BJ (cell line): ENCODE data around the gene CDX4. TPM values are rescaled to one million over a fixed set of nuclear protein-coding genes. Genes with fewer than 3 reads are reported as not detected.
"Not testable (repeated sequence)": the region's sequence is repeated elsewhere in the genome, so short reads cannot be mapped to it uniquely, and the experiment has no call there.

Experiments
- CTCF ChIA-PET: fragments of 350-600 bp; formaldehyde crosslinking; extraction: SDS; loops from one replicate; lab custom pipeline; 2021; ENCODE audit warnings: antibody characterized with exemption, inconsistent platforms; lab: Yijun Ruan, JAX
- POLR2A ChIA-PET: fragments of 300-600 bp; sonication (Branson Sonifier 250); formaldehyde crosslinking; extraction: SDS; loops from one replicate; lab custom pipeline; 2021; ENCODE audit warnings: antibody characterized with exemption; lab: Charles Lee
- DNase-seq: peaks from one replicate; pipeline ENCODE4 v3.0.0-alpha.2; 2011; ENCODE audit warnings: low read depth
- H3K27me3 ChIP-seq: 2 replicates; pipeline ENCODE4 v1.6.0; 2011; ENCODE audit warnings: low read length; ENCODE audit not compliant: control insufficient read depth, insufficient read depth
- H3K36me3 ChIP-seq: 2 replicates; pipeline ENCODE4 v1.5.1; 2011; ENCODE audit warnings: low read length; ENCODE audit not compliant: control insufficient read depth, insufficient read depth
- H3K4me3 ChIP-seq: 2 replicates; pipeline ENCODE4 v1.5.1; 2011; ENCODE audit warnings: low read depth, mild to moderate bottlenecking, control low read depth, low read length
- polyA plus RNA-seq: library from polyadenylated mRNA; depleted of rRNA; stranded (reverse); fragments of >200 nt; gene quantifications from 2 replicates; pipeline ENCODE4 v1.2.3, GENCODE V29; 2011; rRNA removed
- small RNA-seq: library from RNA; depleted of rRNA; stranded (forward); fragments of <200 nt; gene quantifications from one replicate; pipeline ENCODE3, GENCODE V24; 2012; ENCODE audit warnings: low replicate concordance, low read depth; ENCODE audit not compliant: insufficient read length
- TF ChIP-seq, protein P1 (sequence below): IDR thresholded peaks from 2 replicates; pipeline ENCODE4 v1.5.1; 2011; ENCODE audit warnings: low read depth, mild to moderate bottlenecking, control low read depth, inconsistent platforms, low read length, moderate library complexity; ENCODE audit not compliant: insufficient read depth

The CDX4 gene
- polyA plus RNA-seq, 1 experiment: not detected

DNA sequence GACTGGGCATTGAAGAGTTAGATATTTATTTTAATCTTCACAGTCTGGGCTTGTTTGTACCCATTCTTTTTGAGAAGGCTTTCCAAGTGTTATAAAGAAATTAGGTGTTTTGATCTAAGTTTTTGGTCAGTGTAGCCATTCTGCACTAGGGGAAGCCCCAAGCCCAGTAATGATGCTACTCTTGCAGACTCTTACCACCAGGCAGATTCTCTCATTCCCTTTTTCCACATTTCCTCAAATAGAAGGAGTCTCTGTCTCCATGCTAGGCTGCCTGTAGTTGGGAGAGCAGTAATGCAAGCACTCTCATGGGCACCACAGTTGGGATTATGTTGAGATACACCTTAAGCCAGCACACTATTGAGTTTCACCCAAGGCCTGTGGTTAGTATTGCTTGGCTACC is 21.5 kb downstream of the CDX4 start:
- TF ChIP-seq, protein P1, sequence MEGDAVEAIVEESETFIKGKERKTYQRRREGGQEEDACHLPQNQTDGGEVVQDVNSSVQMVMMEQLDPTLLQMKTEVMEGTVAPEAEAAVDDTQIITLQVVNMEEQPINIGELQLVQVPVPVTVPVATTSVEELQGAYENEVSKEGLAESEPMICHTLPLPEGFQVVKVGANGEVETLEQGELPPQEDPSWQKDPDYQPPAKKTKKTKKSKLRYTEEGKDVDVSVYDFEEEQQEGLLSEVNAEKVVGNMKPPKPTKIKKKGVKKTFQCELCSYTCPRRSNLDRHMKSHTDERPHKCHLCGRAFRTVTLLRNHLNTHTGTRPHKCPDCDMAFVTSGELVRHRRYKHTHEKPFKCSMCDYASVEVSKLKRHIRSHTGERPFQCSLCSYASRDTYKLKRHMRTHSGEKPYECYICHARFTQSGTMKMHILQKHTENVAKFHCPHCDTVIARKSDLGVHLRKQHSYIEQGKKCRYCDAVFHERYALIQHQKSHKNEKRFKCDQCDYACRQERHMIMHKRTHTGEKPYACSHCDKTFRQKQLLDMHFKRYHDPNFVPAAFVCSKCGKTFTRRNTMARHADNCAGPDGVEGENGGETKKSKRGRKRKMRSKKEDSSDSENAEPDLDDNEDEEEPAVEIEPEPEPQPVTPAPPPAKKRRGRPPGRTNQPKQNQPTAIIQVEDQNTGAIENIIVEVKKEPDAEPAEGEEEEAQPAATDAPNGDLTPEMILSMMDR: no peak
- Histone ChIP-seq H3K27me3 (no peaks in the 10 kb centered on the region), H3K4me3 (no peak overlapping the region), H3K36me3 (no peaks in the 10 kb centered on the region)
- ChIA-PET CTCF (no interaction called here), POLR2A (no interaction called here)
- DNase-seq: no peak

DNA sequence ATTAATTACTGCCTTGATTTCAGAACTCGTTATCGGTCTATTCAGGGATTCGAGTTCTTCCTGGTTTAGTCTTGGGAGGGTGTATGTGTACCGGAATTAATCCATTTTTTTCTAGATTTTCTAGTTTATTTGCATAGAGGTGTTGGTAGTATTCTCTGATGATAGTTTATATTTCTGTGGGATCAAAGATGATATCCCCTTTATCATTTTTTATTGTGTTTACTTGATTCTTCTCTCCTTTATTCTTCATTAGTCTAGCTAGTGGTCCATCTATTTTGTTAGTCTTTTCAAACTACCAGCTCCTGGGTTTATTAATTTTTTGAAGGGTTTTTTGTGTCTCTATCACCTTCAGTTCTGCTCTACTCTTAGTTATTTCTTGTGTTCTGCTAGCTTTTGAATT is 32.1 kb downstream of the CDX4 start:
- CTCF ChIA-PET: no interaction called here
- POLR2A ChIA-PET: no interaction called here
- H3K4me3 ChIP-seq: no peak overlapping the region
- H3K36me3 ChIP-seq: no peaks in the 10 kb centered on the region
- TF ChIP-seq, protein P1: no peak
- no peak for DNase-seq
- H3K27me3 ChIP-seq: no peaks in the 10 kb centered on the region

DNA sequence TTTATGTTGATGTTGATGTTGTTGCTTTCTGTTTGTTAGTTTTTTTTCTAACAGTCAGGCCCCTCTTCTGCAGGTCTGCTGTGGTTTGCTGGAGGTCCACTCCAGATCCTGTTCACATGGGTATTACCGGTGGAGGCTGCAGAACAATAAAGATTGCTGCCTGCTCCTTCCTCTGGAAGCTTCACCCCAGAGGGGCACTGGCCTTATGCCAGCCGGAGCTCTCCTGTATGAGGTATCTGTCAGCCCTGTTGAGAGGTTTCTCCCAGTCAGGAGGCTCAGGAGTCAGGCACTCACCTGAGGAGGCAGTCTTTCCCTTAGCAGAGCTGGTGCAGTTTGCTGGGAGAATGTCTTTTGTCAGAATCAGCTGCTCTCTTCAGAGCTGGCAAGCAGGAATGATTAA is 34.7 kb downstream of the CDX4 start:
- H3K36me3 ChIP-seq: no peaks in the 10 kb centered on the region
- DNase-seq: no peak
- H3K27me3 ChIP-seq: no peaks in the 10 kb centered on the region
- ChIA-PET POLR2A (no interaction called here), CTCF (no interaction called here)
- TF ChIP-seq, protein P1: no peak
- H3K4me3 ChIP-seq: no peak overlapping the region

DNA sequence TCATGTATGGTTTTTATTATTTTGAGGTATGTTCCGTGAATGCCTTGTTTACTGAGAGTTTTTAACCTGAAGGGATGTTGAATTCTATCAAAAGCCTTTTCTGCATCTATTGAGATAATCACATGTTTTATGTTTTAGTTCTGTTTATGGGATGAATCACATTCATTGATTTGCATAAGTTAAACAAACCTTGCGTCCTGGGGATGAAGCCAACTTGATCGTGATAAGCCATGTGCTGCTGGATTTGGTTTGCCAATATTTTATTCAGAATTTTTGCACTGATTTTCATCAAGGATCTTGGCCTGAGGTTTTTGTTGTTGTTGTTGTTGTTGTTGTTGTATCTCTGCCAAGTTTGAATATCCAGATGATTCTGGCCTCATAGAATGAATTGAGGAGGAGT is 43.8 kb downstream of the CDX4 start:
- TF ChIP-seq, protein P1: no peak
- ChIA-PET CTCF (no interaction called here), POLR2A (no interaction called here)
- Histone ChIP-seq H3K4me3 (no peak overlapping the region), H3K27me3 (no peaks in the 10 kb centered on the region), H3K36me3 (no peaks in the 10 kb centered on the region)
- no peak for DNase-seq

DNA sequence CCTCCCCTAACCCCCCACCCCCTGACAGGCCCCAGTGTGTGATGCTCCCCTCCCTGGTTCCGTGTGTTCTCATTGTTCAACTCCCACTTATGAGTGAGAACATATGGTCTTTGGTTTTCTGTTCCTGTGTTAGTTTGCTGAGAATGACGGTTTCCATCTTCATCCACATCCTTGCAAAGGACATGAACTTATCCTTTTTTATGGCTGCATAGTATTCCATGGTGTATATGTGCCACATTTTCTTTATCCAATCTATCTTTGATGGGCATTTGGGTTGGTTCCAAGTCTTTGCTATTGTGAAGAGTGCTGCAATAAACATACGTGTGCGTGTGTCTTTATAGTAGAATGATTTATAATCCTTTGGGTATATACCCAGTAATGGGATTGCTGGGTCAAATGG is 45.3 kb downstream of the CDX4 start:
- H3K27me3 ChIP-seq, POLR2A ChIA-PET, DNase-seq, CTCF ChIA-PET, H3K4me3 ChIP-seq, H3K36me3 ChIP-seq: not testable (repeated sequence)

Small RNAs within 50 kb of the gene (small RNA-seq; reads per million reads assigned to genes)
- not detected for gene MORF4L1P6
- gene RNU6-1044P: not detected

Other genes with a start within 250 kb of the CDX4 start
- not detected in 2 replicates for gene NAP1L2, start 232.2 kb upstream of the CDX4 start, polyA plus RNA-seq
- 3.1 and 6.9 TPM in 2 replicates for gene CHIC1, start 116.1 kb downstream of the CDX4 start, polyA plus RNA-seq